Anterior cingulate cortex (tissue), 58 donors: ENCODE measurements around the gene PITPNC1.
"Not testable (repeated sequence)": the region's sequence is repeated elsewhere in the genome, so short reads cannot be mapped to it uniquely, and the experiment has no call there.

Source experiments
- DNase-seq, 58 donors: peaks; one replicate each; lab custom pipeline; 2025; lab: John Stamatoyannopoulos, UW

PITPNC1 gene

DNA sequence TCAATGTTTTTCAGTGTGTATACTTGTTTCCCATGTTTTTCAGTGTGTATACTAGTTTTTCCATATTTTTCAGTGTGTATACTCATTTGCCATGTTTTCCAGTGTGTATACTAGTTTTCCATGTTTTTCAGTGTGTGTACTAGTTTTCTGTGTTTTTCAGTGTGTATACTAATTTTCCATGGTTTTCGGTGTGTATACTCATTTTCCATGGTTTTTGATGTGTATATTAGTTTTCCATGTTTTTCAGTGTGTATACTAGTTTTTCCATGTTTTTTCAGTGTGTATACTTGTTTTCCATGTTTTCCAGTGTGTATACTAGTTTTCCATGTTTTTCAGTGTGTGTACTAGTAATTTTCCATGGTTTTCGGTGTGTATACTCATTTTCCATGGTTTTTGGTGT is 188.0 kb downstream of the PITPNC1 start:
- DNase-seq, result no peak

DNA sequence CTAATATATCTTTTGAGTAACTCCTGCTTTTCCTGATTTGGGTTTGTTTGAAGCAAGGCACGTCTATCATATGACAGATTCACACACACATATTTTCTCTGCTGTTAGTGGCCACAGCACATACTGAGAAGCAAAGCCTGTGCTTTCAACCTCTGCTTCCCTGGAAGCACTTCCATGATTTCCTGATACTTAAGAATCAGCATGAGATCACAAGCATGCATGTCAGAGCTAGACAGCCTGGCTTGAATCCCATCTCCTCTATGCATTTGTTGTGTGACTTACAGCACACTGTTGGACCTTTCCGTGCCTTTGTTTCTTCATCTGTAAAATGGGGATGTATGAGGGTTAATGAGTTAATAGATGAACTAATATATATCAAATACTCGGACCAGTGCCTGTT is 189.6 kb downstream of the PITPNC1 start:
- no peak for DNase-seq

- DNase-seq, result no peak
Observed at GRCh38 chr17:67569015-67569451, 192.0 kb downstream of the PITPNC1 start.

- peak in 2 of 58 donors; percentile 9 to 32 for DNase-seq
Observed at GRCh38 chr17:67569873-67570272, 192.8 kb downstream of the PITPNC1 start.

DNA sequence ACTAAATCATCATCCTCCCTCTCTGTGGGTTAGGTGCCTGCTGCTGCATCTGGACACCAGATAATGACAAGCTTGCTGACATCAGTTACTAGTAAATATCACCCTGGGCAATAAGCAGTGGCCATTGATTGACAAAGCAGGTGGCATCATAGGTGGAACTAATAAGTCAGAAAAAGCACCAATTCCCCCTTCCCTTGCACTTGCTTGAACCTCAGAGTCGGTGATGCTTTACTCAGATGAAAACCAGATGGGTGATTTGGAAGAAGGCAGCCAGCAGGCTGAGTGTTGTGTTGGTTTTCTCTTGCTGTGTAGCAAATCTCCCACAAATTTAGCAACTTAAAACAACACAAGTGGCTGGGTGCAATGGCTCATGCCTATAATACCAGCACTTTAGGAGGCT is 193.7 kb downstream of the PITPNC1 start:
- no peak for DNase-seq

DNA sequence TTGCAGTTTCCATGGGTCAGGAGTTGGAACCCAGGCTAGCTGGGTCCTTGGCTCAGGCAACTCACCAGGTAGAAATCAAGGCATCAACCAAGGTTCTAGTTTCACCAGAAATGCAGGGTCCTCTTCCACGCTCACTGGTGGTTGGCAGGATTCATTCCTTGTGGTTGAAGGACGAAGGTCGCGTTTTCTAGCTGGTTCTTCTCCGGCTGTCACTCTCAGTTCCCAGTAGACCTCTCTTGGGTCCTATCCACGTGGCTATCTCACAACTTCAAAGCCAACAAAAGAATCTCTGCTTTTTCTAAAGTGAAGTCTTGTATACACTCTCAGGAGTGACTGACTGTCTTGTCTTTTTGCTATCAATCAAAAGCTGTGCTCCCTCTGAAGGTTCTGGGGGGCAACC is 194.4 kb downstream of the PITPNC1 start:
- DNase-seq, result no peak

GRCh38 chr17:67573987-67574657 is 197.0 kb downstream of the PITPNC1 start:
- DNase-seq, result no peak

DNA sequence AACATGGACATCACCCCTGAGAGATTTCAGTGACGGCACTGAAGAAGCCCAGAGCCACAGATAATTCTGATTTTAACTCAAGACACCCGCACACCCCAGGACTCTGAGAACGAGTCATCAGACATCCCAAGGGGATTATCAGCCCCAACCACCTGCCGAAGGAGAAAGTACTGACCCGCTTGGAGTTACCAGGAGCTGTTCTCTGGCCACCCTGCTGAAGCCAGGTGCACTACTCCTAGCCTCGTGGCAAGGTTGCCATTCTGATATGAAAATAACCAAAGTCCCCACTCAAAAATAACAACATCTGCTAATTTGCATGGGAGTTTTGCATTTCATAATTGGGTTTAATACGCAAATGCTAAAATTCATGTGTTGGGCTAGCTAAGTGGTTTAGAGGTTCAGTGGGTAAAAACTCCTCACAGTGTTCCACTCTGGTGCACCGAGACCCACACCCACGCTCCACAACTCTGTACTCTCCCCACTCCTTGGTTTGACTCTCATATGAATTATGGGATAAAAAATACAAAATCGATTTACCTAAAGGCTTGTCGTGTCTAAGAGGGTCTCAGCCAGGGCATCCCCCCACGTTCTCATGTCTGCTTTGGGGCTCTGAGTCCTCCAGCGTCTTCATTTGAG is 197.7 kb downstream of the PITPNC1 start:
- DNase-seq, result no peak

GRCh38 chr17:67575325-67575724 is 198.2 kb downstream of the PITPNC1 start:
- no peak for DNase-seq

GRCh38 chr17:67576471-67577115 is 199.5 kb downstream of the PITPNC1 start:
- no peak for DNase-seq

DNA sequence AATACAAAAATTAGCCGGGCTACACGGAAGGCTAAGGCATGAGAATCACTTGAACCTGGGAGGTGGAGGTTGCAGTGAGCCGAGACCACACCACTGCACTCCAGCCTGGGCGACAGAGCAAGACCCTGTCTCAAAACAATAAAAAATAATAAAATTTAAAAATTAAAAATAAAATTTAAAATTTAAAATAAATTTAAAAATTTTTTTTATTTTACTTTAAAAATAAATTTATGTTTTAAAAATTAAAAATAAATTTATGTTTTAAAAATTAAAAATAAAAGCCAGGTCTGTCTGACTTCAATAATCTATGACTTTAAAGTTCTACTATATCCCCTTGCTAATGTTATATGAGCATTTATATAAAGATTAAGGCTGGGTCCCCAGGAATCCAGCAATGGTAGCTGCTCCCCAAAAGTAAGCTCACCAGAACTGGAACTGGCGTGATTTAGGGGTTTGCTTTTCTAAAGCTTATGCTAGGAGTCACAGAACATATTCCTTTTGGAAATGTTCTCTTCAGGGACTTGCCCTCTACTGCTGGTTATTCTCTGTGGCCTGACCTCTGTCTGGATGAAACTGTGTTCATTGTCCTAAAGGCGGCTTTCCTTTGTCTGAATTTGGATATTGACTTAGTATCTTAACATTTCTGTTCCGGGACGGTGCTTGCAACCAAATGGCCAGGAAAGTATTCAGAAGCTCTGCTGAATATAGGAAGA is 200.5 kb downstream of the PITPNC1 start:
- DNase-seq, result no peak

DNA sequence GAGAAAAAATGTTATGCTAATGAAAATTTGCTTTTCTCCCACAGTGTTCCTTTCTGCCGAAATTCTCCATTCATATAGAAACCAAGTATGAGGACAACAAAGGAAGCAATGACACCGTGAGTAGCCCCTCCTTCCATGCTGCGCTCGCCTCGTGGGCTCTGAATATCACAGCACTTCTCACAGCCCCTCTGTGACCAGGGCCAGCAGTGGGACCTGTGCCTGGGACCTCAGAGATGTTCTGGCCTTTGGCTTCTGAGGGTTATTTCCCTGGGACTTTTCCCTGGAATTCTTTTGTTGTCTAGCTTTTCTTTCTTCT is 201.0 kb downstream of the PITPNC1 start:
- no peak for DNase-seq

- DNase-seq, result not testable (repeated sequence)
Observed at GRCh38 chr17:67578679-67579405, 201.8 kb downstream of the PITPNC1 start.

DNA sequence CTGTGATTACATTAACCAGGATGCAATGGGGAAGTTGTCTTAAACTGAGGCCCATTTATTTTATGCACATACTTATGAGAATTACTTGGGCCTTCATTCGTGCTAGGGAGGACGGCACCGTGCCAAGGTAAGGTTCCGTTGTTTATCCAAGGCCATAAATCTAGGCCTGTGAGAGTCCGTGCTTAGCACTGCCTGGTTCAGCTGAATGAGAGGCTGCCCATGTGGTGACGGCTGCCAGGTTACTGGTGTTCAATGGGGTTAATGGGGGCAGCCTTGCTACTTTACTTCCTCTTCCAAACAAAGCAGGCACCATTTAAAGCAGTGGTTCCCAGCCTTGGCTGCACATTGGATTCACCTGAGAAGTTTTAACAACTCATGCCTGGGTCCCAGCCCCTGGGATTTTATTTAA is 205.6 kb downstream of the PITPNC1 start:
- DNase-seq, result peak in 1 of 58 donors; percentile 3

GRCh38 chr17:67585077-67585602 is 208.1 kb downstream of the PITPNC1 start:
- DNase-seq, result no peak

DNA sequence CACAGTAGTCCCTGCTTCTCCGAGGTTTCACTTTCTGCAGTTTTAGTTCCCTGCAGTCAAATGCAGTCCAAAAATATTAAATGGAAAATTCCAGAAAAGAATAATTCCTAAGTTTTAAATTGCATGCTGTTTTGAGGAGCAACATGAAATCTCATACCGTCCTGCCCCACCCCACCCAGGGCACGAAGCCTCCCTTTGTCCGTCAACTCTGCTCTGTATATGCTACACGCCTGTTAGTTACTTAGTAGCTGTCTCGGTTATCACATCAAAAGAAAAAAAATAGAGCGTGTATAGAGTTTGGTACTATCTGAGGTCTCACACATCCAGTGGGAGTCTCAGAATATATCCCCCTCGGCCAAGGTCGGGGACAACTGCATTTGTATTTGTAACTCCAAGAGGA is 211.2 kb downstream of the PITPNC1 start:
- DNase-seq, result no peak

- no peak for DNase-seq
Observed at GRCh38 chr17:67594115-67594880, 217.2 kb downstream of the PITPNC1 start.

GRCh38 chr17:67600408-67600807 is 223.3 kb downstream of the PITPNC1 start:
- no peak for DNase-seq

DNA sequence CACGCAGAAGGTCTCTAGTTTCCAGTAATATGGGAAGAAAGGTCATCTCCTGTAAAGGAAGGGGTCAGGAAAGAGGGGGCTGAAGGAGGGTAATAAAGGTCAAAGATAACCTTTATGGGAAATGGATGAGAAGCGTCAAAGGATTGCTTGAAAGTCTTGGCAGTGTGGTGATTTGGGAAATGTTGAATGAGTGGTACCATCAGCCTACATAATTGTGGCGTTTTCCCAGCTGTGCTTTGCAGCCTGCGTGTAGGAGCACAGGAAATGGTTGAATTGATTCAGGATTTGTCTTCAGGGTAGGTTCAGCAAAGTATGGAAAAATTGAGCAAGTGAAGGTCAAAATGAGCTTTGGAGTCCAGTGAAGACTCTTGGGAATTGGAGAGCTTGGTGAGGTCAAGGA is 224.8 kb downstream of the PITPNC1 start:
- no peak for DNase-seq

DNA sequence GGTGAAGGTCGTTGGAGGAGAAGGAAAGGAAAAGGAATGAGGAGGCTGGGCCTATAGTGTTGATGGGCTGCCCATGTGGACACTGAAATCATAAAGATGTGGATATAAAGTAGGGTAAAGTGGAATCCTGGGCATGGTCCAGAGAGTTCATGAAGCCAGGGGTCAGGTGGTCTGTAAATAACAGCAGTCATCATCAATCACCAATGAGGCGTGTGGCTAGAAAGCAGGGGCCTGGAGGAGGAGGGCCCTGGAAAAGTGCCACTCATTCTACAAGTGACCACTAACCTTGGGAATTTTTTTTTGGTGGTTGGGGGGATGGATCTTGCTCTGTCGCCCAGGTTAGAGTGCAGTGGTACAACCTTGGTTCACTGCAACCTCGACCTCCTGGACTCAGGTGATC is 225.4 kb downstream of the PITPNC1 start:
- DNase-seq, result no peak
